ENCODE results near the gene NTN1. TPM values are rescaled to one million over a fixed set of nuclear protein-coding genes. Genes with fewer than 3 reads are reported as not detected.

Gene NTN1
- total and polyA plus RNA-seq, 2 of the 4 experiments (the other 2 are of a cell fraction) = under 0.01 to 0.07 TPM

DNA sequence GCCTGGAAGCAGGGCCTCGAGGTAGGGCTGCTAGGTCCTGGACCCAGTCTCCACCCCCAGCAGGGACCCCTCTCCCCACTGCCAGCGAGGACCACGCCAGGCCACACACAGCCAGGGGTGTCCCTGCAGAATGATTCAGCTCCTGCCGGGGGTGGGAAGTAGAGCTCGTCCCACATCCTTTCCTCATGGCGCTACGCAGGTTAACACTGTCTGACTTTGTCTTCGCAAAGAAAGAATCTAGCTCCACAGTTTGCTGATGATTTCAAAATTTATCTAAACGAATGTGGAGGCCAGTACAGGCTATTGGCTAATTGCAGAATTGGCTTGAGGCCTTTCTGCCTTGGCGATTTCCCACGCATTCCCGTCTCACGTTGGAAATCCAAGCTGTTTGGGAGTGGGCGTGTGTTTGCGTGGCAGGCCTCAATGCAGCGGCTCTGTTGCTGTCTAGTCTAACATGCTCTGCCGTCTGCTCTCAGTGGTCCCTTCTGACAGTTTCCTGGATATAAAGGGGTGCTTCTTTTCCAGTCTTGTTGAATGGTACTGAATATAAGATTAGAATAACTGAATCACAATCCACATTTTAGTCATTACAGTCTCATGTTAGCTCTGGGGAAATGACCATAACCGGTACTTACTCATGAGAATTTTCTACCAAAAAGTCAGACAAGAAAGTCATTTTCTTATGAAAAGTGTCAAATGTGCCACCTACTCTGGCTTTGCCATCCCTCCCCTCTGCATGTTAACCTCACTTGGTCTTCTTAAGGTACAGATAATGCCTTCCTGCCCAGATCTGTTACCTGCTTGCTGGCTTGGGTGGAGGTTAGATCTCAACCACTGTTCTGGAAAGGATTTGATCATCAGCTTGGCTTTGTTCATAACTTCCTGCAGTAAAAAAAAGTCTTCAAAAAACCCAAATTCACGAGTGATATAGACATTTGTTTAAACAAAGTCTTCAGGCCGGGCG lies 252.4 kb downstream of the NTN1 start (continued):
- TF ChIP-seq MAFK (IDR thresholded peaks at IDR 0.05; ENCODE audit: low read depth, low read length) (no peak), NFE2L2 (IDR thresholded peaks at IDR 0.05; ENCODE audit: low read depth, low read length) (no peak)

DNA sequence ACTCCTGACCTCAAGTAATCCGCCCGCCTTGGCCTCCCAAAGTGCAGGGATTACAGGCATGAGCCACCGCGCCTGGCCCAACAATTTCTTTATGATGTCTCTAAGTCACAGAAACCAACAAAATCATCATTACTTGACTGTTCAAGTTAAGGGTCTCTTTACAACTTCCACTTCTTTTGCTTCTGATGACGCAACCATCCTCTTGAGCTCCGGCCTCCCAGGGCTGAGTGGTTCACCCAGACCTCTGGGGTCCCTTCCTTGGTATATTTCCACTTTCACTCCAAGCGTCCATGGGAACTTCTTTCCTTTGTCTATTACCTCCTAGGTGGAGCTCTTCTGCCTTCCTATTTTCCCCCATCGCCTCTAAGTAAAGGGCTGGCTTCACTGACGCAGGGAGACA lies 253.7 kb downstream of the NTN1 start:
- H2BK15ac ChIP-seq (ENCODE audit: low read depth, low read length) = no peak overlapping the region
- in situ Hi-C loops (cut with MboI; ENCODE audit: low sequenced_read_pairs) = no loop called here
- H4K5ac ChIP-seq (ENCODE audit: low read depth, low read length) = no peak overlapping the region
- no peaks in the 10 kb centered on the region for H3K9me1 ChIP-seq (ENCODE audit: insufficient read depth, low read length)
- no peak overlapping the region for H3K14ac ChIP-seq (replicated peaks; ENCODE audit: low read depth, low read length)
- no peaks in the 10 kb centered on the region for H3K79me1 ChIP-seq (ENCODE audit: low read depth in 1 of 2, low read length in 2 of 2)
- DNase-seq (no peak), ATAC-seq (ENCODE audit: low read depth) (no peak)
- WGBS, 2 experiments (ENCODE audit: extremely low coverage in 2 of 2, insufficient read length in 1 of 2) = 90% methylated on average over 2 of the region's 9 CpGs; no CpG with 5 or more reads in 1 of the 2 experiments
- H3K4ac ChIP-seq (ENCODE audit: low read depth, low read length) = no peak overlapping the region
- H2AFZ ChIP-seq (replicated peaks; ENCODE audit: low read length, poor library complexity) = no peak overlapping the region
- CTCF ChIA-PET = no interaction called here
- H3K23ac ChIP-seq (ENCODE audit: low read depth, low read length) = no peak overlapping the region
- H3K27me3 ChIP-seq (ENCODE audit: control insufficient read depth, insufficient read depth, low read length) = no peaks in the 10 kb centered on the region
- BruUV-seq (replicated peaks) = no TSS peak
- no peaks in the 10 kb centered on the region for H4K20me1 ChIP-seq (ENCODE audit: insufficient read depth, low read length)
- no peak overlapping the region for H2AK5ac ChIP-seq (ENCODE audit: low read depth, low read length)
- TF ChIP-seq POLR2A (IDR thresholded peaks at IDR 0.05; ENCODE audit: low read depth, low read length) (no peak), MAZ (IDR thresholded peaks at IDR 0.05; ENCODE audit: borderline replicate concordance, low read depth, low read length) (no peak), MXI1 (IDR thresholded peaks at IDR 0.05; ENCODE audit: borderline replicate concordance, low read depth, low read length) (no peak), FOS (IDR thresholded peaks at IDR 0.05; ENCODE audit: low read depth, low read length) (no peak), SMC3 (IDR thresholded peaks at IDR 0.05; ENCODE audit: low read depth, low read length) (no peak), CEBPB (IDR thresholded peaks at IDR 0.05; ENCODE audit: low read depth, low read length) (peak; percentile 16; the same call in 1 of the 2 replicates)
- TF ChIP-seq, protein P1, sequence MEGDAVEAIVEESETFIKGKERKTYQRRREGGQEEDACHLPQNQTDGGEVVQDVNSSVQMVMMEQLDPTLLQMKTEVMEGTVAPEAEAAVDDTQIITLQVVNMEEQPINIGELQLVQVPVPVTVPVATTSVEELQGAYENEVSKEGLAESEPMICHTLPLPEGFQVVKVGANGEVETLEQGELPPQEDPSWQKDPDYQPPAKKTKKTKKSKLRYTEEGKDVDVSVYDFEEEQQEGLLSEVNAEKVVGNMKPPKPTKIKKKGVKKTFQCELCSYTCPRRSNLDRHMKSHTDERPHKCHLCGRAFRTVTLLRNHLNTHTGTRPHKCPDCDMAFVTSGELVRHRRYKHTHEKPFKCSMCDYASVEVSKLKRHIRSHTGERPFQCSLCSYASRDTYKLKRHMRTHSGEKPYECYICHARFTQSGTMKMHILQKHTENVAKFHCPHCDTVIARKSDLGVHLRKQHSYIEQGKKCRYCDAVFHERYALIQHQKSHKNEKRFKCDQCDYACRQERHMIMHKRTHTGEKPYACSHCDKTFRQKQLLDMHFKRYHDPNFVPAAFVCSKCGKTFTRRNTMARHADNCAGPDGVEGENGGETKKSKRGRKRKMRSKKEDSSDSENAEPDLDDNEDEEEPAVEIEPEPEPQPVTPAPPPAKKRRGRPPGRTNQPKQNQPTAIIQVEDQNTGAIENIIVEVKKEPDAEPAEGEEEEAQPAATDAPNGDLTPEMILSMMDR (conservative IDR thresholded peaks at IDR 0.05; ENCODE audit: low read depth, low read length) = no peak
- TF ChIP-seq, protein P2, sequence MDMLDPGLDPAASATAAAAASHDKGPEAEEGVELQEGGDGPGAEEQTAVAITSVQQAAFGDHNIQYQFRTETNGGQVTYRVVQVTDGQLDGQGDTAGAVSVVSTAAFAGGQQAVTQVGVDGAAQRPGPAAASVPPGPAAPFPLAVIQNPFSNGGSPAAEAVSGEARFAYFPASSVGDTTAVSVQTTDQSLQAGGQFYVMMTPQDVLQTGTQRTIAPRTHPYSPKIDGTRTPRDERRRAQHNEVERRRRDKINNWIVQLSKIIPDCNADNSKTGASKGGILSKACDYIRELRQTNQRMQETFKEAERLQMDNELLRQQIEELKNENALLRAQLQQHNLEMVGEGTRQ (IDR thresholded peaks at IDR 0.05; ENCODE audit: low read depth, low read length) = no peak
- no peak overlapping the region for H3K27ac ChIP-seq (ENCODE audit: insufficient read depth, low read length)
- dilution Hi-C loops (cut with HindIII; ENCODE audit: low sequenced_read_pairs, unreplicated experiment) = no loop called here
- no peak overlapping the region for H3K56ac ChIP-seq (ENCODE audit: extremely low read depth, insufficient read depth, low read length)
- no peak overlapping the region for H3K18ac ChIP-seq (ENCODE audit: low read depth, low read length)
- H4K8ac ChIP-seq (ENCODE audit: low read depth in 2 of 2, low read length in 2 of 2) = no peak overlapping the region
- H3K36me3 ChIP-seq (ENCODE audit: control insufficient read depth, insufficient read depth, low read length) = no peaks in the 10 kb centered on the region
- no peak overlapping the region for H2BK120ac ChIP-seq (ENCODE audit: low read depth, low read length)
- intact Hi-C loops (cut with micrococcal nuclease) = loop anchor here (10.0 kb wide), 2 partner anchors 60 to 90 kb away; no protein-coding TSS in a partner anchor
- H3K4me2 ChIP-seq (ENCODE audit: low read depth, low read length) = no peak overlapping the region
- no peak overlapping the region for H4K91ac ChIP-seq (ENCODE audit: insufficient read depth, low read depth, low read length)
- POLR2A ChIA-PET (ENCODE audit: unreplicated experiment) = no interaction called here
- peak overlapping the region; percentile 50 for H2AK9ac ChIP-seq (replicated peaks; ENCODE audit: low read depth, low read length, poor library complexity)
- no peaks in the 10 kb centered on the region for H3K9me3 ChIP-seq (ENCODE audit: control insufficient read depth, insufficient read depth, low read length)
- no peak overlapping the region for H3K9ac ChIP-seq (ENCODE audit: low read depth, low read length)
- H3K4me3 ChIP-seq (ENCODE audit: insufficient read depth, low read depth, low read length) = no peak overlapping the region
- no peak overlapping the region for H2BK20ac ChIP-seq (ENCODE audit: low read depth, low read length)
- H3K4me1 ChIP-seq (ENCODE audit: control insufficient read depth, insufficient read depth, low read length) = peaks cover 2% of the 10 kb centered on the region; the same call in 1 of the 2 replicates
- no peak overlapping the region for H2BK5ac ChIP-seq (ENCODE audit: low read depth, low read length, poor library complexity, severe bottlenecking)
